ENCODE data around the gene RBM3.

Gene RBM3

GRCh38 chrX:48590203-48591103 is 16.2 kb downstream of the RBM3 start:
- Histone ChIP-seq H3F3A (ENCODE audit: insufficient read depth, low read length) (no peaks in the 10 kb centered on the region), H3K9ac (ENCODE audit: low read length) (no peak overlapping the region), H3K4me2 (ENCODE audit: low read depth, low read length) (no peak overlapping the region), H3K27ac (ENCODE audit: low read length) (no peak overlapping the region), H2AFZ (ENCODE audit: low read length) (no peak overlapping the region), H3K4me1 (ENCODE audit: low read length) (no peaks in the 10 kb centered on the region), H3K9me2 (replicated peaks; ENCODE audit: insufficient read depth, low read length) (no peaks in the 10 kb centered on the region), H3K27me3 (replicated peaks; ENCODE audit: insufficient read depth, low read length) (no peaks in the 10 kb centered on the region), H3K4me3 (ENCODE audit: low read length) (no peak overlapping the region), H3K79me2 (ENCODE audit: low read length) (no peaks in the 10 kb centered on the region), H3K36me3 (replicated peaks; ENCODE audit: insufficient read depth, low read length) (no peaks in the 10 kb centered on the region), H4K20me1 (ENCODE audit: insufficient read depth, low read length) (no peaks in the 10 kb centered on the region), H3K9me3 (replicated peaks; ENCODE audit: insufficient read depth, low read length) (no peaks in the 10 kb centered on the region)
- TF ChIP-seq EZH2 (optimal IDR thresholded peaks at IDR 0.05; ENCODE audit: low read depth, low read length) (no peak), CTCF (IDR thresholded peaks at IDR 0.05; ENCODE audit: low read length) (no peak), EZH2phosphoT487 (IDR thresholded peaks at IDR 0.05; ENCODE audit: low read length) (no peak)
- no peak for DNase-seq

- TF ChIP-seq EZH2phosphoT487 (IDR thresholded peaks at IDR 0.05; ENCODE audit: low read length) (no peak), CTCF (IDR thresholded peaks at IDR 0.05; ENCODE audit: low read length) (no peak), EZH2 (optimal IDR thresholded peaks at IDR 0.05; ENCODE audit: low read depth, low read length) (no peak)
- H3K9me3 ChIP-seq (replicated peaks; ENCODE audit: insufficient read depth, low read length): no peaks in the 10 kb centered on the region
- no peaks in the 10 kb centered on the region for H3K9me2 ChIP-seq (replicated peaks; ENCODE audit: insufficient read depth, low read length)
- H3K79me2 ChIP-seq (ENCODE audit: low read length): no peaks in the 10 kb centered on the region
- H3K27me3 ChIP-seq (replicated peaks; ENCODE audit: insufficient read depth, low read length): no peaks in the 10 kb centered on the region
- H3K27ac ChIP-seq (ENCODE audit: low read length): no peak overlapping the region
- no peak for DNase-seq
- no peaks in the 10 kb centered on the region for H3F3A ChIP-seq (ENCODE audit: insufficient read depth, low read length)
- no peak overlapping the region for H2AFZ ChIP-seq (ENCODE audit: low read length)
- H3K4me3 ChIP-seq (ENCODE audit: low read length): no peak overlapping the region
- no peak overlapping the region for H3K9ac ChIP-seq (ENCODE audit: low read length)
- H3K36me3 ChIP-seq (replicated peaks; ENCODE audit: insufficient read depth, low read length): no peaks in the 10 kb centered on the region
- no peak overlapping the region for H3K4me2 ChIP-seq (ENCODE audit: low read depth, low read length)
- H4K20me1 ChIP-seq (ENCODE audit: insufficient read depth, low read length): no peaks in the 10 kb centered on the region
- no peaks in the 10 kb centered on the region for H3K4me1 ChIP-seq (ENCODE audit: low read length)
Measured at GRCh38 chrX:48591255-48591791, 17.0 kb downstream of the RBM3 start.

GRCh38 chrX:48592971-48593370 is 18.7 kb downstream of the RBM3 start:
- H3K36me3 ChIP-seq (replicated peaks; ENCODE audit: insufficient read depth, low read length): no peaks in the 10 kb centered on the region
- H3F3A ChIP-seq (ENCODE audit: insufficient read depth, low read length): no peaks in the 10 kb centered on the region
- no peak overlapping the region for H3K9ac ChIP-seq (ENCODE audit: low read length)
- no peaks in the 10 kb centered on the region for H3K9me3 ChIP-seq (replicated peaks; ENCODE audit: insufficient read depth, low read length)
- H3K27ac ChIP-seq (ENCODE audit: low read length): no peak overlapping the region
- DNase-seq: no peak
- no peaks in the 10 kb centered on the region for H3K79me2 ChIP-seq (ENCODE audit: low read length)
- no peaks in the 10 kb centered on the region for H3K27me3 ChIP-seq (replicated peaks; ENCODE audit: insufficient read depth, low read length)
- no peaks in the 10 kb centered on the region for H4K20me1 ChIP-seq (ENCODE audit: insufficient read depth, low read length)
- no peak for TF ChIP-seq EZH2 (optimal IDR thresholded peaks at IDR 0.05; ENCODE audit: low read depth, low read length)
- no peak for TF ChIP-seq EZH2phosphoT487 (IDR thresholded peaks at IDR 0.05; ENCODE audit: low read length)
- TF ChIP-seq CTCF (IDR thresholded peaks at IDR 0.05; ENCODE audit: low read length): no peak
- H3K4me2 ChIP-seq (ENCODE audit: low read depth, low read length): no peak overlapping the region
- H2AFZ ChIP-seq (ENCODE audit: low read length): no peak overlapping the region
- no peak overlapping the region for H3K4me3 ChIP-seq (ENCODE audit: low read length)
- no peaks in the 10 kb centered on the region for H3K4me1 ChIP-seq (ENCODE audit: low read length)
- H3K9me2 ChIP-seq (replicated peaks; ENCODE audit: insufficient read depth, low read length): no peaks in the 10 kb centered on the region

Data from MM.1S (cell line).